Activated CD4-positive, alpha-beta T cell treated with anti-CD3 and anti-CD28 coated beads, Interleukin-2, amount 10 ng/mL, durations not matched to agents 7 days and 5 days (primary cell): Measurements from ENCODE around the gene SYNPO. TPM values are rescaled to one million over a fixed set of nuclear protein-coding genes. Genes with fewer than 3 reads are reported as not detected.

ENCODE experiments used
- CTCF ChIA-PET: fragments of 350-600 bp; sonication (Branson Sonifier 250); formaldehyde crosslinking; loops from one replicate; lab custom pipeline; 2021; ENCODE audit warnings: antibody characterized with exemption; lab: Charles Lee
- POLR2A ChIA-PET: fragments of 350-600 bp; sonication (Branson Sonifier 250); formaldehyde crosslinking; loops from one replicate; lab custom pipeline; 2021; ENCODE audit warnings: antibody characterized with exemption; lab: Charles Lee
- DNase-seq: peaks from one replicate; pipeline ENCODE4 v3.0.0-alpha.2; 2020
- H3K27ac Mint-ChIP-seq: one replicate; pipeline ENCODE4 v1.8.0; 2021; ENCODE audit warnings: mild to moderate bottlenecking, moderate library complexity, mixed read lengths
- H3K27me3 Mint-ChIP-seq: one replicate; pipeline ENCODE4 v1.8.0; 2021; ENCODE audit warnings: mixed read lengths
- H3K36me3 Mint-ChIP-seq: one replicate; pipeline ENCODE4 v1.8.0; 2021; ENCODE audit warnings: low read depth, mixed read lengths
- H3K4me1 Mint-ChIP-seq: one replicate; pipeline ENCODE4 v1.8.0; 2021; ENCODE audit warnings: mixed read lengths
- H3K4me3 Mint-ChIP-seq: one replicate; pipeline ENCODE4 v1.8.0; 2021; ENCODE audit warnings: mild to moderate bottlenecking, moderate library complexity, mixed read lengths
- H3K9me3 Mint-ChIP-seq: one replicate; pipeline ENCODE4 v1.8.0; 2021; ENCODE audit warnings: mixed read lengths
- total RNA-seq, 2 experiments: library from RNA; stranded (reverse); gene quantifications; one replicate each; pipeline ENCODE4 v1.2.3, GENCODE V29; 2021

SYNPO gene
- total RNA-seq, 2 experiments from 2014 or later = 0.05 to 0.08 TPM

DNA sequence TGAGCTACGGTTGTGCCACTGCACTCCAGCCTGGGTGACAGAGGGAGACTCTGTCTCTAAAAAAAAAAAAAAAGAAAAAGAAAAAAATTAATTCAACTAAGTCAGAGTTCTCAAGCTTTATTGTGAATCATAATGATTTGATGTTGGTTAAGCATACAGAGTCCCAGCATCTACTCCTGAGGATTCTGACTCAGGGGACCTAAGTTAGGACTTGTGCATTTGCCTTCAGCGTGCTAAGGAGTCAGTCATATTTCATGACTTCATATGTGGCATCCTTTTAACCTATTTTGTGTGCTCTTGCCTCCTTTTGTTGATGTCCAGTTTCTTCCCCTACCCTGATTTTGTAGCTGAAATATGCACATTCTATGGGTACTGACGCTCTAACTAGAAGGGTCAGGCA, 23.5 kb downstream of the SYNPO start:
- Mint-ChIP-seq H3K27ac (no peak overlapping the region), H3K4me1 (no peaks in the 10 kb centered on the region), H3K4me3 (no peak overlapping the region), H3K9me3 (no peaks in the 10 kb centered on the region), H3K36me3 (no peaks in the 10 kb centered on the region), H3K27me3 (peaks cover 6% of the 10 kb centered on the region)
- ChIA-PET CTCF (interaction anchor here (0.6 to 1.3 kb wide), 9 partner anchors 10 to 1138 kb away, joined by 3 to 5 read pairs (median 3); partner anchors contain the start of gene RBM22), POLR2A (interaction anchor here (0.6 to 0.7 kb wide), 2 partner anchors 104 to 115 kb away, joined by 4 to 5 read pairs; partner anchors contain the start of gene SMIM3)
- DNase-seq = no peak

DNA sequence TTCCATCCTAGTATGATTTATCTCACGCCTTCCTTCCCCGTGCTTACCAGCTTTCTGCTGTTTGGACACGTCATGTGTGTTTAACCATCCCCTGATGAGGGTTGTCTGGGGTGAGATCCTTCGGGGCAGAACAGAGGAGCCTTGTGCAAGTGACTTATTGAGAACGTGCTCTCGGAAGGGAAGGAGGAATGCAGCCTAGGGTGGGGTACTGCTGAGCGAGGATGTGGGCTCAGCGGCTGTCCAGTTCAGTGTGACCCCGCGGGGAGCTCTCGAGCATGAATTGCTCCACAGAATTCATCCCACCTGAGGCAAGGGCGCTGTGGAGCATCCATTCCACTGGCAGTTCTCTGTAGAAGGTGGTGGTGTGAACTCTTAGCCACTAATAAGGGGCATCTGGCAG, 24.6 kb downstream of the SYNPO start:
- no peaks in the 10 kb centered on the region for H3K36me3 Mint-ChIP-seq
- peaks cover 8% of the 10 kb centered on the region for H3K27me3 Mint-ChIP-seq
- POLR2A ChIA-PET = no interaction called here
- no peaks in the 10 kb centered on the region for H3K9me3 Mint-ChIP-seq
- no peak for DNase-seq
- H3K4me3 Mint-ChIP-seq = no peak overlapping the region
- CTCF ChIA-PET = interaction anchor here (0.7 to 1.3 kb wide), 2 partner anchors 9 to 120 kb away, joined by 4 to 5 read pairs; no protein-coding TSS in a partner anchor
- no peak overlapping the region for H3K27ac Mint-ChIP-seq
- no peaks in the 10 kb centered on the region for H3K4me1 Mint-ChIP-seq

DNA sequence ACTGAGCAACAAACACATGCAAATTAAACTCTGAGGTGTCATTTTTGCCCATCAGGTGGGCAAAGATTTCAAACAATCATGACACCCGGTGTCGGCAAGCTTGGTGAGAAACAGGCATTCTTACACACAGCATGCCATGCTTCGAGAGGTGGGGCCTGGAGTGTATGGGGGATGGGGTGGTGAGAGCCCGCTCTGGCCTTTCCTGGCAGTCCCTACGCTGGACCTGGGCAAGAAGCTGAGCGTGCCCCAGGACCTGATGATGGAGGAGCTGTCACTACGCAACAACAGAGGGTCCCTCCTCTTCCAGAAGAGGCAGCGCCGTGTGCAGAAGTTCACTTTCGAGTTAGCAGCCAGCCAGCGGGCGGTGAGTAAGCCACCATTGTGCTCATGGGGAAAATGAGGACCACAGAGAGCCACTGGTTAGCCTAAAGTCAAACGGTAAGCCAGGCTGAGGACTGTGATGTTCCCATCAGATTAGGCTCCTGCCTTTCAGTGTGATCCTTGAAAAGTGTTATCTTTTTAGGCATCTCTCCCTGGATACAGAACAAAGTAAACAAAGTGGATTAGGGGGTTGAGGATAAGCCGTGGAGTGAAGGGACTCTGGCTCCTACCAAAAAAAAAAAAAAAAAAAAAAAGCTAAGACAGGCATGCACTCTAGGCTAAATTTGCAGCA, 30.0 kb downstream of the SYNPO start:
- ChIA-PET POLR2A (no interaction called here), CTCF (interaction anchor here (1.1 to 1.8 kb wide), 3 partner anchors 11 to 171 kb away, joined by 3 to 5 read pairs (median 4); no protein-coding TSS in a partner anchor)
- Mint-ChIP-seq H3K4me1 (peaks cover 8% of the 10 kb centered on the region), H3K9me3 (no peaks in the 10 kb centered on the region), H3K27ac (no peak overlapping the region), H3K36me3 (no peaks in the 10 kb centered on the region), H3K27me3 (peaks cover 24% of the 10 kb centered on the region), H3K4me3 (peak overlapping the region; percentile 28)
- DNase-seq = no peak

DNA sequence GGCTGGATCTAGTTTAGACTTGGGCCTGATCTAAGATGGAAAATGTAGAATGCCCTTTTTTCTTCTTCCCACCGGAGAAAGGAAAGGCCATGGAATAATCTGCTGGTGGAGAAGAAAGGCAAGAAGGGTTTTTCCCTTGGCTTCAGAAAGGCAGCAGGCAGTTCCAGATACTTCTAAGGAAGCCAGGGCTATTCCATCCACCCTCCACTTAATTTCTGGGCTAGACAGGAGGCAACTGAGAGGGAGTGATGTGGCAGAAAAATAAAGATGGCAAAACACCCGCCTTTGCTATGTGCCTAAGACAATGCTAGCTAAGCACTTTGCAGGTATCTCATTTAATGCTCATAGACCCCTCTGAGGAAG, 30.5 kb downstream of the SYNPO start:
- H3K27me3 Mint-ChIP-seq = peaks cover 24% of the 10 kb centered on the region
- no peaks in the 10 kb centered on the region for H3K9me3 Mint-ChIP-seq
- DNase-seq = no peak
- peak overlapping the region; percentile 28 for H3K4me3 Mint-ChIP-seq
- CTCF ChIA-PET = interaction anchor here (1.1 to 1.8 kb wide), 3 partner anchors 12 to 172 kb away, joined by 3 to 5 read pairs (median 4); no protein-coding TSS in a partner anchor
- H3K36me3 Mint-ChIP-seq = no peaks in the 10 kb centered on the region
- no peak overlapping the region for H3K27ac Mint-ChIP-seq
- POLR2A ChIA-PET = no interaction called here
- H3K4me1 Mint-ChIP-seq = peaks cover 8% of the 10 kb centered on the region

DNA sequence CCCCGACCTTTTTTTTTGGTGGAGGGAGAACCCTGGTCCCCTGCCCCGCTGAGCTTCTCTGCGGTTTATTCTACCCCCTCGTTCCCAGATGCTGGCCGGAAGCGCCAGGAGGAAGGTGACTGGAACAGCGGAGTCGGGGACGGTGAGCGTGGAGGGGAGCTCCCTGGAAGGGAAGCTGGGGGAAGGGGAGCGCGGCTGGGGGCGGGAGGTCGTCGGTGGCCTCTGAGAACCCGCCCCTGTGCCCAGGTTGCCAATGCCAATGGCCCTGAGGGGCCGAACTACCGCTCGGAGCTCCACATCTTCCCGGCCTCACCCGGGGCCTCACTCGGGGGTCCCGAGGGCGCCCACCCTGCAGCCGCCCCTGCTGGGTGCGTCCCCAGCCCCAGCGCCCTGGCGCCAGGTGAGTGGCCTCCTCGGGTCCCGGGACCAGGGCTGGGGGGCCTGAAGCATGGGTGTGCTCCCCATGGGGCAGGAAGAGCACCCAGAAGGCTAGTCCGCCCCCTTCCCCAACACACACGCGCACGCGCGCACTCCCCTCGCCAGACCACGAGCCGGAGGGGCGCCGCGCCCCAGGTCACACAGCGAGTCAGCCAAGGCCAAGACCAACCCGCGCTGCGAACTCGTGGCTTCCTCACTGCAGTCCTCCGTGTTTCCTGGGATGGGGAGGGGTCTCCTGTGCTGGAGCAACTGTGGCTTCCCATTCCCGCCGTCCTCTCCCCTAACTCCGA, 31.2 kb downstream of the SYNPO start:
- DNase-seq = no peak
- H3K27me3 Mint-ChIP-seq = peaks cover 24% of the 10 kb centered on the region
- no peaks in the 10 kb centered on the region for H3K9me3 Mint-ChIP-seq
- H3K27ac Mint-ChIP-seq = peak overlapping the region; percentile 11
- peak overlapping the region; percentile 69 for H3K4me3 Mint-ChIP-seq
- ChIA-PET POLR2A (no interaction called here), CTCF (interaction anchor here (0.8 to 2.0 kb wide), 6 partner anchors 9 to 173 kb away, joined by 3 to 5 read pairs (median 4); partner anchors contain the start of gene RBM22)
- H3K4me1 Mint-ChIP-seq = peaks cover 8% of the 10 kb centered on the region
- no peaks in the 10 kb centered on the region for H3K36me3 Mint-ChIP-seq

DNA sequence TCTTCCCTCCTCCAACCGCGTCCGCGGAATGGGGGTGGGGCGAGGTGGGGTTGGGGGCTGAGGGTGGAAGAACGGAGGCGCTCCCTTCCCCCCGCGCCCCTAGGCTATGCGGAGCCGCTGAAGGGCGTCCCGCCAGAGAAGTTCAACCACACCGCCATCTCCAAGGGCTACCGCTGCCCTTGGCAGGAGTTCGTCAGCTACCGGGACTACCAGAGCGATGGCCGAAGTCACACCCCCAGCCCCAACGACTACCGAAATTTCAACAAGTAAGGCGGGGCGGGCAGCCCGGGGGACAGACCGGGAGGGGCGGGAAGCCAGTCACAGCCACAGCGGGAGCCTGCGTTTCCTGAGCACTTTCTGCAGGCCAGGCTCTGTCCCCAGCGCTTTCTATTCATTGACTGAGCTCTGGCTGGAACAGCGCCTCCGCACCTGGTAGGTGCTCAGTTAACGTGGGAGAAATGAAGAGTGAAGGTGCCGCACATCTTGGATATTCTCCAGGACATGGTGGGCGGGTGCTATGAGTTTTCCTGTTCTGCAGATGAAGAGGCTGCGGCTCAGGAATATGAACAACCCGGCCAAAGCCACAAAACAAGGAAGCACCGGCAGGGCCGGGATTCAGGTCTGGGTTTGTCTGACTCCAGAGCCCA, 31.9 kb downstream of the SYNPO start:
- ChIA-PET POLR2A (no interaction called here), CTCF (interaction anchor here (0.8 to 2.0 kb wide), 4 partner anchors 10 to 64 kb away, joined by 3 to 5 read pairs (median 4); partner anchors contain the start of gene RBM22)
- Mint-ChIP-seq H3K27me3 (peaks cover 24% of the 10 kb centered on the region), H3K9me3 (no peaks in the 10 kb centered on the region), H3K4me3 (peak overlapping the region; percentile 69), H3K36me3 (no peaks in the 10 kb centered on the region), H3K27ac (peak overlapping the region; percentile 11), H3K4me1 (peaks cover 8% of the 10 kb centered on the region)
- DNase-seq = peak; percentile 30

DNA sequence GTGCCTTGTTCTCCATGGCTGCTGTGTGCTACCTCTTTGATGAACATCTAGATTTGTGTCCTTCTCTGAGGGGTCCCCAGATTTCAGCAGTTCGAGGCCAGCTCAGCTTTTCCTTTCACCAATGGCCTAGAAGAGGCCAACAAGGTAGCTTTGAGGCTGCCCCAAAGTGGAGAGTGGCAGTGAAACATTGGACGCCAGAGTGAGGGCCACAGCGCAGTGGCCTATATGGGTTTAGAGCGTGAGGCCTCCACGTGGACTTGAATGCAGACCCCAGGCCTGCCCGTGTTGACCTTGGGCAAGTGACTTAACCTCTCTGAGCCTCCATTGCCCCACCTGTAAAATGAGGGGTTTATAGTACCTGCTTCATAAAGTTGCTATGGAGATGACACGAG, 32.4 kb downstream of the SYNPO start:
- no peak for DNase-seq
- H3K9me3 Mint-ChIP-seq = no peaks in the 10 kb centered on the region
- H3K36me3 Mint-ChIP-seq = no peaks in the 10 kb centered on the region
- peaks cover 8% of the 10 kb centered on the region for H3K4me1 Mint-ChIP-seq
- H3K27me3 Mint-ChIP-seq = peaks cover 24% of the 10 kb centered on the region
- peak overlapping the region; percentile 69 for H3K4me3 Mint-ChIP-seq
- no peak overlapping the region for H3K27ac Mint-ChIP-seq
- ChIA-PET CTCF (interaction anchor here (0.8 to 2.0 kb wide), 4 partner anchors 8 to 64 kb away, joined by 3 to 5 read pairs (median 5); partner anchors contain the start of gene RBM22), POLR2A (interaction anchor here (0.6 kb wide), 1 partner anchor 224 kb away, joined by 5 read pairs; no protein-coding TSS in a partner anchor)

DNA sequence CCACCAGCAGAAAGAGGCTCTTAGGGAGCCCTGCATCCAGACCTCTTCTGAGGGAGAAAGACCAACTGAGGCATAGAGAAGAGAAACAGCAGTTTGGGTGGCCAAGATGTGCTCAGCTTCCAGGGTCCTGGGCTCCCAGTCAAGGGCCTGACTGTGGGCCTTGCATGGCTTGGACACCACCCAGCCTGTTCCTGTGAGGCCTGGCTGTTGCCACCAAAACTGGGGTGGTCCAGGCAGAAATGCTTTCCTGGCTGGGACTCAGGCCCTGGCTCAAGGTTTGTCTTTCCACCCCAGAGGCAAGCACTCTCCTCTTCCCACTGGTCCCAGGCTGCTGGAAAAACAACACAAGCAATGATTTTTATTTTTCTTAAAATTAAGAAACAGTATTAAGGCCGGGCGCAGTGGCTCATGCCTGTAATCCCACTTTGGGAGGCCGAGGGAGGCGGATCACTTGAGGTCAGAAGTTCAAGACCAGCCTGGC, 33.9 kb downstream of the SYNPO start:
- CTCF ChIA-PET = interaction anchor here (1.3 to 1.7 kb wide), 2 partner anchors 10 to 26 kb away, joined by 3 to 5 read pairs; partner anchors contain the start of gene RBM22
- H3K9me3 Mint-ChIP-seq = no peaks in the 10 kb centered on the region

DNA sequence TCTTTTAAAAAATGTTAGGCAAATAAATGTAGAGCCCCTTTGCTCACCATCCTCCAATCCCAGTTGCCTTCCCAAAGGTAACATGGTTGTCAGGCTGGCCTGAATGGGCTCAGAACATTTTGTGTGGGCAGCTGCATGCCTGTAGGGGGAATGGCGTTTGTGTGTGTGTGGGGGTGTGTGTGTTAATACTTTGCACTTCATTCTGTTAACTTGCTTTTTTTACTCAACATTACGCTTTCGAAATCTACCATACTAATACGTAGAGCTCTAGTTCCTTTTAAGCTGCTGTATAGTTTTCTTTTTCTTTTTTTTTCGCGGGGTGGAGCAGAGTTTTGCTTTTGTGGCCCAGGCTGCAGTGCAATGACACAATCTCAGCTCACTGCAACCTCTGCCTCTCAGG, 34.6 kb downstream of the SYNPO start:
- POLR2A ChIA-PET = no interaction called here

More for the DNA sequence above, 33.9 kb downstream of the SYNPO start:
- H3K4me3 Mint-ChIP-seq = no peak overlapping the region
- H3K4me1 Mint-ChIP-seq = peaks cover 8% of the 10 kb centered on the region
- H3K36me3 Mint-ChIP-seq = no peaks in the 10 kb centered on the region
- H3K27ac Mint-ChIP-seq = no peak overlapping the region
- H3K27me3 Mint-ChIP-seq = peaks cover 24% of the 10 kb centered on the region
- DNase-seq = no peak
- POLR2A ChIA-PET = no interaction called here

DNA sequence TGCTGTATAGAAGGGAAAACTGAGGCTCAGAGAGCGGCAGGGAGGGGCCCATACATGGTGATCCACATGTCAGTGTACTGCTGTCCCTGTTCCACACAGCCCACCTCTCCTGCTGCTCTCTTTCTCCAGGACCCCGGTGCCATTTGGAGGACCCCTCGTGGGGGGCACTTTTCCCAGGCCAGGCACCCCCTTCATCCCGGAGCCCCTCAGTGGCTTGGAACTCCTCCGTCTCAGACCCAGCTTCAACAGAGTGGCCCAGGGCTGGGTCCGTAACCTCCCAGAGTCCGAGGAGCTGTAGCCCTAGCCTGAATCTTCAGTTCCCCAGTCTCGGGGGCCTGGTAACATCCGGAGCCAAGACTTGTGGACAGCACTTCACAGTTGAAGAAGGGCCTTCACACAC, 36.1 kb downstream of the SYNPO start:
- no peaks in the 10 kb centered on the region for H3K36me3 Mint-ChIP-seq
- POLR2A ChIA-PET = no interaction called here
- H3K4me1 Mint-ChIP-seq = peaks cover 8% of the 10 kb centered on the region
- no peak for DNase-seq
- CTCF ChIA-PET = no interaction called here
- no peak overlapping the region for H3K27ac Mint-ChIP-seq
- peaks cover 7% of the 10 kb centered on the region for H3K27me3 Mint-ChIP-seq
- no peaks in the 10 kb centered on the region for H3K9me3 Mint-ChIP-seq
- H3K4me3 Mint-ChIP-seq = no peak overlapping the region

More for the DNA sequence above, 34.6 kb downstream of the SYNPO start:
- Mint-ChIP-seq H3K9me3 (no peaks in the 10 kb centered on the region), H3K4me1 (peaks cover 8% of the 10 kb centered on the region), H3K36me3 (no peaks in the 10 kb centered on the region), H3K27ac (no peak overlapping the region), H3K27me3 (peaks cover 22% of the 10 kb centered on the region), H3K4me3 (no peak overlapping the region)
- DNase-seq = no peak
- CTCF ChIA-PET = interaction anchor here (0.5 to 1.7 kb wide), 4 partner anchors 11 to 1023 kb away, joined by 3 to 6 read pairs (median 4); partner anchors contain the start of gene RBM22

DNA sequence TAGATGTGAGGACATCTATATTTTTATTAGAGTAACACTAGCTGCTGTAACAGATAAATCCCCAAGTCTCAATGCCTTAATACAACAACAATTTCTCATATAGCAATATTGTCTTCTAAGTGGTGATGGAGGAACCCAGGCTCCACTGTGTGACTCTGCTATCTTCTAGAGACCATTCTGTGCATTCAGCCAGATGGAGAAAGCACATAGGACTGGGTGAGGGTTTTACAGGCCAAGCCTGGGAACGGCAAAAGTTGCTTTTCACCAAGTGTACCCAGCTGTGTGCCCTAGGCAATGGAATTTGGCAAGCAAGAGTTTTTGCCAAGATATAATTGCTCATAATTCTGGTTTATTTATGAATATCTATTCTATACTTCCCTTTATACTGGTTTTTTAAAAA, 48.7 kb downstream of the SYNPO start:
- Mint-ChIP-seq H3K4me3 (no peak overlapping the region), H3K9me3 (no peaks in the 10 kb centered on the region), H3K36me3 (peaks cover 38% of the 10 kb centered on the region), H3K27me3 (no peaks in the 10 kb centered on the region), H3K27ac (no peak overlapping the region), H3K4me1 (no peaks in the 10 kb centered on the region)
- DNase-seq = no peak
- ChIA-PET POLR2A (interaction anchor here (0.7 kb wide), 1 partner anchor 28 kb away, joined by 3 read pairs; no protein-coding TSS in a partner anchor), CTCF (interaction anchor here (1.6 kb wide), 1 partner anchor 12 kb away, joined by 5 read pairs; the partner anchor contains the start of gene RBM22)

DNA sequence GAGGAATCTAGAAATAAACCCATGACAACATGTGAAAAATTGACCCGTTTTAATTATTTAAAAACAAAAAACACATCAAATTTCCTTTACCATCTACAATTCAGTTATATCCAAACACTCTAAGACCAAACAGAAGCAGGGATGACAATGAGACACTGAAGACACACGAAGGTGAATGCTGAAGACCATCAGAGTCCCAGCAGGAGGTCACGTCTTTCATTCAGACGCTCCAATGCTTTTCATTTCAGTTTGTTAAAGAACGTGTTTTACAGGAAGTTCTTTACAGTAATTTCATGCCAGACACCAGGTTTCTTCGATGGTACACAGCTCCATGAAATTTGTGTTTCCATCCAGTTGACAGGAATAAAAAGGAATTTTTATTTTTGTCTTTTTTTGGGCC, 50.3 kb downstream of the SYNPO start:
- CTCF ChIA-PET = interaction anchor here (0.7 to 1.3 kb wide), 2 partner anchors 10 to 312 kb away, joined by 4 read pairs; partner anchors contain the start of gene RBM22

More for the DNA sequence above, 50.3 kb downstream of the SYNPO start:
- DNase-seq = no peak
- no peaks in the 10 kb centered on the region for H3K9me3 Mint-ChIP-seq
- no peaks in the 10 kb centered on the region for H3K27me3 Mint-ChIP-seq
- H3K36me3 Mint-ChIP-seq = peaks cover 53% of the 10 kb centered on the region
- POLR2A ChIA-PET = no interaction called here
- no peak overlapping the region for H3K27ac Mint-ChIP-seq
- H3K4me3 Mint-ChIP-seq = no peak overlapping the region
- no peaks in the 10 kb centered on the region for H3K4me1 Mint-ChIP-seq
